GM12875 (cell line): ENCODE measurements around the gene USH2A.

Experiments
- H3K4me3 ChIP-seq: one replicate; pipeline ENCODE4 v1.5.1; 2011; ENCODE audit warnings: low read depth, low read length, control low read depth
- TF ChIP-seq, protein P1 (sequence below): IDR thresholded peaks from 2 replicates; pipeline ENCODE4 v1.5.1; 2011; ENCODE audit warnings: low read depth, mild to moderate bottlenecking, control low read depth, inconsistent platforms, low read length, moderate library complexity, borderline replicate concordance; ENCODE audit not compliant: insufficient read depth

USH2A gene

GRCh38 chr1:215657047-215657446 is 766.2 kb downstream of the USH2A start:
- TF ChIP-seq, protein P1, sequence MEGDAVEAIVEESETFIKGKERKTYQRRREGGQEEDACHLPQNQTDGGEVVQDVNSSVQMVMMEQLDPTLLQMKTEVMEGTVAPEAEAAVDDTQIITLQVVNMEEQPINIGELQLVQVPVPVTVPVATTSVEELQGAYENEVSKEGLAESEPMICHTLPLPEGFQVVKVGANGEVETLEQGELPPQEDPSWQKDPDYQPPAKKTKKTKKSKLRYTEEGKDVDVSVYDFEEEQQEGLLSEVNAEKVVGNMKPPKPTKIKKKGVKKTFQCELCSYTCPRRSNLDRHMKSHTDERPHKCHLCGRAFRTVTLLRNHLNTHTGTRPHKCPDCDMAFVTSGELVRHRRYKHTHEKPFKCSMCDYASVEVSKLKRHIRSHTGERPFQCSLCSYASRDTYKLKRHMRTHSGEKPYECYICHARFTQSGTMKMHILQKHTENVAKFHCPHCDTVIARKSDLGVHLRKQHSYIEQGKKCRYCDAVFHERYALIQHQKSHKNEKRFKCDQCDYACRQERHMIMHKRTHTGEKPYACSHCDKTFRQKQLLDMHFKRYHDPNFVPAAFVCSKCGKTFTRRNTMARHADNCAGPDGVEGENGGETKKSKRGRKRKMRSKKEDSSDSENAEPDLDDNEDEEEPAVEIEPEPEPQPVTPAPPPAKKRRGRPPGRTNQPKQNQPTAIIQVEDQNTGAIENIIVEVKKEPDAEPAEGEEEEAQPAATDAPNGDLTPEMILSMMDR = no peak
- H3K4me3 ChIP-seq = no peak overlapping the region

GRCh38 chr1:215652371-215652770 is 770.9 kb downstream of the USH2A start:
- TF ChIP-seq, protein P1 = no peak
- no peak overlapping the region for H3K4me3 ChIP-seq

- H3K4me3 ChIP-seq = no peak overlapping the region
- TF ChIP-seq, protein P1 = no peak
These were observed 771.4 kb downstream of the USH2A start for GRCh38 chr1:215651867-215652266.

DNA sequence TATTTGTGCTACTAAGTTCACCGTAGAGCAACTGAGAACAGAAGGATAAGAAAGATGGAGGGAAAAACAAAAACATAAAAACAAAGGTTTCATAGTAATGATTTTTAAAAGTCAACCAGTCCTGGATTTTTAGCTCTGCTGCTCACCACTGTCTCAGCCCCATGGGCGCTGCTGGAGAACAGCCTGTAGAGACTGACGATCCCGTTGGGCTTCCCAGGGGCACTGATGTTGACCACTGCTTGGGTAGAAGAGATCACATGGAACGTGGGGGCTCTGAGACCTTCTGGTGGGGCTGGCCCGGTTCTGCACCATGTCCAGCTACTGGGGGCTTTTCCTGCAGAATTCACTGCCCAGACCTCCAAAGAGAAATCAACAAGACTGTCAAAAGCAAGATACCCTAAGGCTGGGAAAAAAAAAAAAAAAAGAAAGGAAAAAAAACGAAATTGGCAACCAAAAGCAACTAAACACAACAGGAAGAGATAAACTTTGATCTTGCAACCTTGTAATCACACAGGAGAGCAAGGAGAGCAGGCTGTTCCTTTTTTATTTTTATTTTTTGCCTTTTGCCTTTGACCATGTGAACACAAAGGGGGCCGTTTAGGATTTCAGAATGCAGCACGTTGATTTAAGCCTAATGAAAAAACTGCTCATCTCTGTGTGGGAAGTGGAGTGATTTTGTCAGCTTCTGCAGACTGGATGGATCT is 772.6 kb downstream of the USH2A start:
- H3K4me3 ChIP-seq = no peak overlapping the region
- TF ChIP-seq, protein P1 = no peak

DNA sequence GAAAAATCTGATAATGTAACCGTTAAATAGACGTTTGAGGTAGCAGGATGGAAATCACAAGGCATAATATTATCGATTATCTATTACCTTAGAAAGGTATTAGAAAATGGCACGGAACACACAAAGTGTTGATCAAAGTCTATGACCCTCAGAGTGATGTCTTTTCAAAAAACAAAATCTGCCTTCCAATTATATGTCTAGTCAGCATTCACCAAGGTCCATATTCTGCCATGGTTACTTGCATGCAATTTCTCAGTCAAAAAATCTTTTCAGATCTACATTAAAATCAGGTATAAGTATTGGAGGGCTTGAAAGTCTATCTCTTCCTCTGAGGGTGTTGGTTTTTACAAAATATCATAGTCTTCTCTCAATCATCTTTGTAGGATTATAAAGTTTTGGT is 774.3 kb downstream of the USH2A start:
- TF ChIP-seq, protein P1 = no peak
- H3K4me3 ChIP-seq = no peak overlapping the region

DNA sequence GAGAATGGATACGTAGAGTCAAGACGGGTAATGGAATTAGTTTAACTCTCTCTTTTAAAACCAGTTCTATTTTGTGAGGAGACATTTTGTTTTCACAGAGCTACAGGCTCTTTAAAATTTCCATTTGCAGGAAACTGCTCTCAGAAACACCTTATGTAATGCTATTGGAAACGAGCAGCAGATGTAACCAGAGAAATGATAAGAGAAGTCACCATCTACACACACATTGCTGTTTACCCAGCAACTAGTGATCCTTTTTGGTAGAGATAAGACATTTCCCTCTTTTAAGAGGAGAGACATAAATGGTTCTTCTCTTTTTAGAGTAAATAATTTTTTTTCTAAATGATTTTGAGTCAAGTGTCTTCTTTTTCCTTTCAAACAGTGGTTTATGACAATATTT is 775.5 kb downstream of the USH2A start:
- TF ChIP-seq, protein P1 = no peak

DNA sequence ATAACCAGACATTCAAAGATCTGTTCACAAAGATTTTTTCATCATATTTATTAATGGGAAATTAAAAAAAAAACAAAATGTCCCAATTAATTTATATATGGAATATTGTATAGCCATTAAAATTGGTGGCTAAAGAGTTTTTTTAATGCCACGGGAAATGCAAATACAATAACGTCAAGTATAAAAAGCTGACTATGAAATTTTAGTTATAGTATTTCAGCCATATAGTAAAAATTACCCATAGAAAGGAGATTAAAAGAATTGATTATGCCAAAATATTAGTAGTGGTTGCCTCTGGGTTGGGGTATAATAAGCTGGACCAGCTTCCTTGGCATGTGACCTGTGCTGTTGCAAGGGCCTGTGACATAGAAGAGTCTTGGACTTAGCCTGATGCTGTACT is 777.4 kb downstream of the USH2A start:
- H3K4me3 ChIP-seq = no peak overlapping the region
- TF ChIP-seq, protein P1 = no peak

More for the DNA sequence above, 775.5 kb downstream of the USH2A start:
- no peak overlapping the region for H3K4me3 ChIP-seq
